GM19455 (cell line): ENCODE measurements around the gene YPEL3.
A peak's percentile ranks its signal among the peaks of the same experiment; 100 is the strongest.
"Not testable (repeated sequence)": the region's sequence is repeated elsewhere in the genome, so short reads cannot be mapped to it uniquely, and the experiment has no call there.

Experiments used
- ATAC-seq: cut with Tn5 transposase; IDR thresholded peaks from one replicate; pipeline ENCODE4 v1.9.1; 2021; ENCODE audit not compliant: unreplicated experiment

YPEL3 gene

DNA sequence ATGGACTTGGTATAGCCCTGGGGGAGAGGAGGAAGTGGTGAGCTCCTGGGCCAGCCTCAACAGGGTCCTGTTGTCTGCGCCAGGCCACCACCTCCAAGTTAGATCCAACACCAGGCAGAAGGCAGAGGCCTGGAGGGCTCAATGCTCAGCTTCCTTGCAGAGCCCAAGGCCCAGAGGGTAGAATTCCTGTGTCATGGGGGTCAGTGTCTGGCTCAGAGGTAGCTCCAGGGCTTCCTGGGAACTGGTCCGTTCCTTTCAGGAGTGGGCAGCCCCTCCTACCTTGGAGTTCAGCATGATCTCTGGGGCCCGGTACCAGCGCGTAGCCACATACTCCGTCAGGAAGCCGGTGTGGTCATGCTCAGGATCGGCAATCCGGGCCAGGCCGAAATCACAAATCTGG, 21.8 kb upstream of the YPEL3 start:
- no peak for ATAC-seq

DNA sequence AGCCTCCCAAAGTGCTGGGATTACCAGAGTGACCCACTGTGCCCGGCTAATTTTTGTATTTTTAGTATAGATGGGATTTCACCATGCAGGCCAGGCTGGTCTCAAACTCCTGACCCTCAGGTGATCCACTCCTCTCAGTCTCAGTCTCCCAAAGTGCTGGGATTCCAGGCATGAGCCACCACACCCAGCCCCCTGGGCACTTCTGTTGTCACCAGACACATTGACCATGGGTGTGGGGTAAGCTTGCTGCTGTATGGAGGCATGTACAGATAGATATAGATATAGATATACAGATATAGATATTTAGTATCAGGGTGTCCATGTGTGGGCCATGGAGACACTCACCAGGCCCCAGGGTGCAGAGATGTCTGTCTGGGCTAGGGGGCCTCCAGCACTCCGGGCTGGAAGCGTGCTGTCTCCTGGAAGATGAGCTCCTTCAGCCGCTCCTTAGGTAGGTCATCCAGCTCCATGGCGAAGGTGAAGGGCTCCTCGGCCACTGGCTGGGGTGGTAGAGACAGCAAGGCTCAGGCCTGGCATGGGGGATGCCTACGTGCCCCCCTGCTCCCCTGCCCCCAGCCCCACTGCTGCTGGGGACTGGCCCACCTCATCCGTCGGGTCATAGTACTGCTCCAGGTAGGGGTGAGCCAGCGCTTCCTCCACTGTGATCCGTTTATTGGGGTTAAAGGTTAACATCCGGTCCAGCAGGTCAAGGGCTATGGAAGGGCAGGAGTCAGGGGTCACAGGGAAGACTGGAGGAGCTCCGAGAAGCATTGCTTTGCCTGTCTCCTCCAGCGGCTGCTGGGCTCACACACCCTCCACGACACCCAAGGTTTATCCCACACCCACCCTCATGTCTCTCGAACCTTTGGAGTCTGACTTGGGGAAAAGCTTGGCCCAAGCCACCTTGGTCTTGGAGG, 20.5 kb upstream of the YPEL3 start:
- no peak for ATAC-seq

DNA sequence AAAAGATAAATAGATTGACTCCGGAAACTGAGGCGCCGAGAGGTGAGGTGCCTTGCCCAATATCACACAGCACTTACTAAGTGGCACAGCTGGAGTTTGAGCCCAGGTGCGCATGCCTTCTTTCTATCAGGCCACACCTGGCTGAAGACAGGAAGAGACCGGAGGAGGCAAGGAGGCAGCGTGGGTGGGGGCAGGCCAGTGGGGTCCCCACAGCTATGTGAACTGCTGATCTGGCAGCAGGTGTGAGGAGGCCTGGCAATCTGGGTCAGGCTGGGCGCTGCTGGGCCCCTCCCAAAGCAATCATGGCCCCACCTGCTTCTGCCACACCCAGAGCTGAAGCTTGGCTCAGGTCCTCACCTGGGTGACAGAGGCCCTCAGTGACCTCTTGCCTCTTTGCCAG, 19.2 kb upstream of the YPEL3 start:
- ATAC-seq: no peak

DNA sequence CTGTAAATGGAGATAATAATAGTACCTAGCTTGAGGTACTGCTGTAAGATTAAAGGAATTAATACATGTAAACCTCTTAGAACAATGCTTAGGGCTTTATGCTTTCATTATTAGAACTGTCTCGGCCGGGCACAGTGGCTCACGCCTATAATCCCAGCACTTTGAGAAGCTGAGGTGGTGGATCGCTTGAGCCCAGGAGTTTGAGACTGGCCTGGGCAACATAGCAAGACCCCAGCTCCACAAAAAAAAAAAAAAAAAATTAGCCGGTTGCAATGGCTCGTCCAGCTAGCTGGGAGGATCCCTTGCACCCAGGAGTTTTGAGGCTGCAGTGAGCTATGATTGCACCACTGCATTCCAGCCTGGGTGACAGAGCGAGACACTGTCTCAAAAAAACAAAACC, 18.8 kb upstream of the YPEL3 start:
- not testable (repeated sequence) for ATAC-seq

DNA sequence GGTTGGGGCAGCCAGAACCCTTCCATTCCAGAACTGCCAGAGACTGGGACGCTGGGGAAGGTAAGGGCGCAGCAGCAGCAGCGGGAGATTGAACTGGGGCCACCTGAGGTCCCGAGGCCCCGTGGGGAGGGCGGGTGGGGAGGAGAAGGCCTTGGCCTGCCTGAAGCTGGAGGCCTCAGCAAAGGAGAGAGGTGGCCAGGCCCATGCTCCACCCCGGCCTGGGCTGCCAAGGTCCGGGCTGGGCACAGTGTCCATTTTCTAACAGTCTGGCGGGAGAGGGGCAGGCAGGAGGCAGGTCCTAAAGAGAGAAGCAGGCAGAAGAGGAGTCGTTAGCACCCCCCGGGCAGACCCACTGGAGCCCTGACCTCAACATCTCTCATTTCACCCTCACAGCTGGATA, 18.4 kb upstream of the YPEL3 start:
- no peak for ATAC-seq

DNA sequence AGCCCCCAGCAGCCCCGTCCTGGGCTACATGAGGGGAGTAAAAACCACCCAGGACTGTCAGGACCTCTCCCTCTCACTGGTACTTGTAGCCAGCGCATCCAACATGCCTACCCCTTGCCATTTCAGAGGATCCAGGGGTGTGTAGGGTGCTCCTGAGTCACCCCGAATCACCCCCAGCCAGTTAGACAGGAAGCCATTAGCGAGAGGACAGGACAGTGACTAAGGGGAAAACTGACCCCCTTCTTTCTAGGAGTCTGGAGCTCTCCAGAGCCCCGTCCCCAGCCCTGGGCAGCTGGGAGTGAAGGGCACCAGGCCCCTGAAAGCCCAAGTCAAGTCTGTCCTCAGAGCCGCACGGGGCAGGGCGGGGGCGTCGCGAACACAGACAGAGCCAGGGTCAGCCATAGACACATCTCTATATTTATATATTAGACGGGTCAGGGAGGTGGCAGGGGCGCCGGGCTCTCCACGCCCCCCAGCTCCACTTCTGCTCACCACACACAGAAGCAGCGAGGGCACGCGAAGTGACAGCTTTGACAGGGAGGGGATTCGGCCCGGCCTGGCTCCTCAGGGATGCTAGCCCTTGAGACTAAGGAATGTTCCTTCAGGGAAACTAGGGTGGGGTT, 17.8 kb upstream of the YPEL3 start:
- ATAC-seq: no peak

DNA sequence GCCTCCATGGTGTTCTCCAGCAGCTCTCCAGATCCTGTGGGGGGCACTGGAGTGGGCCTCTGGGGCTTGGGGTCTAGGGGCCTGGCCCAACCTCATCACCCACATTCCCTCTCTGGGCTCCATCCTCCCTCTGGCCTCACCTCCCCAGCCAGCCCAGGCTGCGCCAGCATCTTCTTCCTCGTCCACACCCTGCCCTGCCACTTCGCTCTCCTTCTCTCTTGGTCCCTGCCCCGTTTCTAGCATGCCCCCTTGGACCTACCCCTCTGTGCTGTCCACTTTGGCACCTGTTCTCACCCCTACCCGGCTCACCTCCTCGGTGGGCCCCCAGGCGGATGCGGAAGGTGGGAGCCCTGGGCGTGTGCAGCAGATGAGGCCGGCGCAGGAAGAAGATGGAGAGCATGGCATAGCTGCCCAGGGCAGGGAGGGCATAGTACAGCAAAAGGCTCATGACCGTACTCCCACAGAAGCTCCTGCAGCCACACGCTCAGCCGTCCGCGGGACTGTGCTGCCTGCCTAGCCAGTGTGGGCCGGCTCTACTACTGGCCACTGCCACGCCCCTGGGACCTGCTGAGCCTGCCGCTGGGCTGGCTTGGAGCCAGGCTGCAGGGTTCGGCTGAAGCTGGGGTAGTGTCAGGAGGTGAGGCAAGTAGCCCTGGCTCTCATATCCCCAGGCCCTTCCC, 17.2 kb upstream of the YPEL3 start, which contains the start of gene GDPD3:
GDPD3 (minus strand) TSS at position 507 of the 680 bp plus-strand sequence; CDS start at position 448, 59 bp downstream.
- ATAC-seq: no peak

DNA sequence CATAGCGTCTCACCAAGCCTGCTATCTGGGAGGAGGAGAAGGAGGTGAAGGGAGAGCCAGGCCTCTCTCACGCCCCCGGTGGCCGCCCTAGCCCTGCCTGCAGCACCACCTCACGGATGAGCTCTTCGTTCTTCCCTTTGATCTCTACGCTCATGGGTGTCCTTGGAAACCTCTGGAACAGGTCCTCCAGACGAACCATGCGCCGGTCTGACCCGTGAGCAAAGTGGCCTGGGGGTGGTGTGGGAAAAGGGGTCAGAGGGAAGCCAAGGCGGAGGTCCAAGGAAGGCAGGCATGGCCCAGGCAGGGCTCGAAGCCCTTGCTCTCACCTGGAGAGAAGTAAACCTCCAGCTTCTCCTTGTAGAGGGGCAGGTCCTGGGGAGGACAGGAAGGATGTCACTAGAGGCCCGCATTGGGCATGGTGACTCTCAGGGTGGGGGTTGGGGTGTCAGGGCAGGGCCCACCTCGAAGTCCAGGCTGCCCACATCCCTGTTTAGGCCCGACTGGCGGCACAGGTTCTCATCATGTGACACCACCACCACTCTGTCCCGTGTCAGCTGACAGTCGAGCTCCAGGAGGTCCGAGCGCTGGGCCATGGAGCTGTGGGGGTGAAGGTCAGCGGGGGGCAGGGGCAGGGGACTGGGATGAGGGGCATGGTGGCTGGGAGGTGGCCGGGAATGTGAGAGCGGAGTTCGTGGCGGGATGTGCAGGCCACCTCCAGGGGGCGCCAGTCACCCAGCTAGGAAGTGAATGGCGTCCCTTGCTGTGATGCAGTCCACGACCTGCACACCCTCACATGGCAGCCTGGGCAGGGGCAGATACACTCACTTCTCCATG, 16.4 kb upstream of the YPEL3 start:
- no peak for ATAC-seq

DNA sequence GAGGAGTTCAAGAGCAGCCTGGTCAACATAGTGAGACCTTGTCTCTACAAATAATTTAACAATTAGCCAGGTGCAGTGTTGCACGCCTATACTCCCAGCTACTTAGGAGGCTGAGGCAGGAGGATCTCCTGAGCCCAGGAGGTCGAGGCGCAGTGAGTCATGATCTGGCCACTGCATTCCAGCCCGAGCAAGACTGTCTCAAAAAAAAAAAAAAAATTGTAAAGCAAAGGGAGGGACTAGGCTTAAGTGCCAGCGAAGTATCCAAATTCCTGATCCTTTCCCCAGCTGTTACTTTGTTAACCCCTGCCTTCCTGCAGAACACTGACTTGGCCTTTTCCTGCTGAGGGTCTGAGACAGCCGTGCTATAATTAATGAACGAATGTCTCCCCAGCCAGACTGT, 14.6 kb upstream of the YPEL3 start:
- no peak for ATAC-seq

DNA sequence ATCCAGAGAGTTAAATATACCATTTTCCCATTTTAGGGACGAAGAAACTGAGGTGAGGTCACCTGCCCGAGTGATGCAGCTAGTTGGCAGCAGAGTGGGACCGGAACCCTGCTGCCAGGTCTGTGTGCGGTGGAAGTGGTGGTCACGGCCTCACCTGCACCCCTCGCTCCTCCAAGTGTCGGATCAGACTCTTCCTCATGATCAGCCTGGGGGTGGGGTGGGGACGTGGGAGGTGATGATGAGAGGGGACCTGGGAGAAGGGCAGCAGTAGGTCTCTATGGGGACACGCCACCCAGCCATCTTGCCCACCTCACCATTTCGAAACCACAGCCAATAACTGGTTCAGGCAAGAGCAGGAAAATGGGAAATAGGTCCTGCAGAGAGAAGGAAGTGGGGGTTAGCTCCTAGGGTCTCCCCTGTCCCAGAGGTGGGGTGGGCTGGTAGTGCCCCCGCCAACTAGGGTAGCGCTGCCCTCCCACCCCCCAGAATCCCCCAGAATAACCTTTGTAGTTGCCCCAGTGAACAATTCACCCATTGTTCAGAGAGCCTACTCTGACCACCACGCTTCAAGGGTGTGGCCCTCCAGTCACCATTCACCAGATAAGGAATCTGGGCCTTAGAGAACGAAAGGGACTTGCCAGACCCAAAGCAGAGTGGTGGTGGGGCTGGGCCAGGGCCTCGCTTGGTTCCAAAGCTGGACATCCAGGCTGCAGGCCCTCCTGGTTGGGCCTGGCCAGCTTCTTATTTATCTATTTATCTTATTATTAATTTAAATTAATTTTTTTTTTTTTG, 12.2 kb upstream of the YPEL3 start:
- no peak for ATAC-seq

DNA sequence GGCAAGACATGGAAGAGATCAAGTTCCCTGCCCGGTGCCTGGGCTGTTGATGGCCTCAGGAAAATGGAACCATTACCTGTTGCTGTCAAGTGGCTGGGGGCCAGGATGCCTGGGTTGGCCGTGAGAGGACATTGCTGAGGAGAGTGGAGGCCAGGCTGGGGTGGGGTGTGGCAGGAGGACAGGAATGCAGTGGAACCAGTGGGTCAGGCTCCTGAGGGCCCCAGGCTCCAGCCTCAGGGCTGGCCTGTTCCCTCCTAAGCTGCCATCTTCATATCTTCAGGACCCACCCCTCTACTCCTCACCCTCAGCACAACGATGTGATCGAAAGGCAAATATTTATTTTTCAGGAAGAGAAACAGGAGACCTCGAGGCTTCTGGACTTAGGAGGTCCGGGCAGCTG, 8.5 kb upstream of the YPEL3 start:
- ATAC-seq: no peak

DNA sequence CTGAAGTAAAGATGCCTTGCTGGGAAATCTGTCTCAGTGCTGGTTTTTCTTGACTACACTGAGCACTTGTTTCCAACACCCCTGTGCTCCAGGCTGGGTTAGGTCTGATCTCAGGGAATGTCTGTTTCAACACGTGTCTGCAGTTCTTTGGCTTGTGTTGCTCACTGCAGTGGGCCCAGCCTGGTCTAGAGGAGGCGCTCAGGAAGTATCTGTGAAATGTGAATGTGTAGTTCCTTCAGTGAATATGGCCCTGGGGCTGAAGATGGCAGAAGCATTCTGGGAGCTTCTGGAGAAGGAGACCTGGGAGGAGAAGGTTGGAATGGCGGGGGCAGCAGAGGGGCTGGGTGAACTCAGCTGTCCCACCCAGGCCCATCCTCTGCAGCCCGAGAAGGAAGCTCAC, 8.1 kb upstream of the YPEL3 start:
- ATAC-seq: no peak

DNA sequence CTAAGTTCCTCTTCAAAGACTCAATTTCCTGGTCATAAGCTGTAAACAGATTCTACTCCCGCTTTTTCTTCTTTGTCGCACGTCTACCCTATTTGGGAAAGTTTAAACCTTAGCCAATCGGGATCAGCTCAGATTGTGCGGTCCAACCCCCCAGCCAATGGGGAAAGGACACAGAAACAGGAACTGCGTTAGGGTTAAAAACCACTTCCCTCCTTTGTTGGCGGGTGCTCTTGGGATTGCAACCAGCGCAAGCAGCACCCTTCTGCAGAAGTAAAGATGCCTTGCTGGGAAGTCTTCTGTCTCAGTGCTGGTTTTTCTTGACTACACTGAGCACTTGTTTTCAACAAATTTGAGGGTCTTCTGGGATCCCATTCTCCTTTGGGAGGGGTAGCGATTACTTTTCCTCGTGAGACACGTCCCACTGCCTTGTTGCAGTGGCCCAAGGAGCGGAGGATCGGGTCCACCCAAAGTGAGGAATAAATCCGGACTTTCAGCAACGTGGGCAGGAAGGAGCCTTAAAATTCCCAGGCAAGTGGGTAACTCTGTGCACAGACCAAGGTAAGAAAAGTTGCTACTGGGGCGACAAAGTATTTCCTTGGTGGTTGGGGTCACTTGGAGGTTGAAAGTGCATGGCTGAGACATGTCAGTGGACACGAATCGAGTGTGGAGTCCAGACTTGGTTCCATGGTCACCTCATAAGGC, 1.0 kb upstream of the YPEL3 start:
- no peak for ATAC-seq

DNA sequence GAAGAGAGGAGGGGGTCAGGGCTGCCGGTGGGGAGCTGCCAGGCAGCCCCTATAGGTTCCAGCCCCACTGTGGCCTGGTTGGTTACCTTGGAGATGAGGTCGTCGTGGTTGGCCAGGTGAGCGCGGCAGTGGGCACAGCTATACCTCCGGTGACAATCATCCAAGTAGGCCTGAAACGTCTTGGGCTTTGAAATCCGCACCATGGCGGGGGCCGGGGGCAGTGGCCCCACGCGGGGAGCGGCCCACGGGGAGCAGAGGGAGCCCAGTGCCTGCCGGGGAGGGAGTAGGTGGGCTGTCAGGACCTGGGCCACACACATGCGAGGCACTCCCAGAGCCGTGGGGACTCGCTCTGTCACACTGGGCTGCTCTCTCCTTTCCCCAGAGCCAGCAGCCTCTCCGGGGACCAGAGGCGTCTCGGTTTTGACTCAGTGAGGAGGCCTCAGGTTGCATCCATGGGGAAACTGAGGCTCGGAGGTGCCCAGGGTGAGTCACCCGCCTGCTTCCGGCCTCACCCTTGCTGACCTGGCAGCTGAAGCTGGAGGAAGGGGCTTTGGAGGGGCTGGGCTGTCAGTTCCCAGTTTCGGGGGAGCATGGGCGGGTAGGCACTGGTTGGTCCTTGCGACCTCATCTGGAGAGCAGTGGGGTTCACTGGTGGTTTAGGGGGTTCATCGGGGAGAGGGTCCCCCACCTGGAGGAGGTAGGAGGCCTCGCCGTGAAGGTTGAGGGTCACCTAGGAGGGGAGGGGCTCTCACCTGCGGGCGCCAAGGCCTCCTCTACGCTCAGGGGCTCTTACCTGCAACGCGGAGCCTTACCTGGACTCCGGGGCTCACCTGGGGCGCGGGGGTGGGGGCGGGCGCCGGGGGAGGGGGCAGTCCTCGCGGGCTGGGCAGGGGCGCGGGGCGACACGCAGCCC, 591 bp downstream of the YPEL3 start:
- ATAC-seq: no peak

DNA sequence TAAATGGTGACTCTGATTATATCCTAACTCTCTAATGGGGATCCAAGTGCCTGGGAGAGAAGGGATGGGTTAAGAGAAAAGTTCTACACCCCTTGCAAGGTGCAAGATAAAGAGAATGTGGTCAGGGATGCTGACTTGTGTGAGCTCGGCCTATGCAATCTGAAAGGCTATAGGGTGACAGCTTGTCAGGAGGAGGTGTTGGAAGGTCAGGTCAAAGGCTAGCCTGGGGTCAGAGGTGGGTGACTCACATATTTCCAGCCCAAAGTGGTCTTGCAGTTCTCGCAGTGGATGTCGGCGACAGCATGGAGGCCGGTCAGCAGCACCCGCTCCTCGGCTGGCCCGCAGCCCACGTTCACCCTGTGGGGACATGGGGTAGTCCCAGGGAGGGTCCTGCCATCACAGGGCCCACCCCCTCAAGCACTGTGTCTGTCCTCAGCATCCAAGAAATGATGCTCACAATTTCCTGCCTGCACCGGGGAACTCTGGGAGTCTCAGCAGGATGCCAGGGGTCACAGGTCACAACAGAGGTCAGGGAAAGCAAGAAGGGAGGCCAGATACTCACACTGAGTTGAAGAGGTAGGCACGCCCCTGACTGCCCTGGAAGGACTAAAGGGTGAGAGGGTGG, 1.4 kb downstream of the YPEL3 start:
- no peak for ATAC-seq

DNA sequence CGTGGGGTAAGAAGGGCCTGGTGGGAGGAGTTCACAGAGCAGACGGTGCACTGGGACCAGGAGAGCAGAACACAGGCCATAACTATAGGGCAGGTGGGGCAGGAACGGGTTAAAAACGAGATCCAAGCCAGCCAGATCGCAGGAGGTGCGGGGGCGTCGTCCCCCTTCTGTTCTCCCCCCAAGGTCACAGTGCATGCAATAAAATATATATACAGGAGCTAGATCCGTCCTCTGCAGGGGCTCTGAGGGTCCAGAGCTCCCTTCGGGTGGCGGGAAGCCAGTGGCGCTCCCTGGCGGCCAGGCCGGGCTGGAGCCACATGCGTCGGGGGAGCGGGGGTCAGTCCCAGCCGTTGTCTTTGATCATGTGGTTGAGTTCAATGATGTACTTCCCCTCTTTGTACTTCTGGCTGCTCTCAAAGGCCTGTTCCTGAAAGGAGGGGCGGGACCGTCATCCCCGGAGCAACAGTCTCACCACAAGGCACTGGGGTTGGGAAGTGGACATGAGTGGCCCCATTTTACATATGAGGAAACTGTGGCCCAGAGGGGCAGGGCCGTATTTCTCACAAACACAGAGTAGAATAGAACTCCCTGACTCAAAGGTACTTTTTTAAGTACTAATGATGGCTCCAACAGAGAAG, 3.5 kb downstream of the YPEL3 start:
- ATAC-seq: peak; percentile 41
